ENCODE measurements around the gene GPR156. TPM values are rescaled to one million over a fixed set of nuclear protein-coding genes. Genes with fewer than 3 reads are reported as not detected.

Gene GPR156
- polyA plus RNA-seq, 1 of the 3 experiments (the other 2 are of a cell fraction): 0.31 TPM

- TF ChIP-seq EZH2phosphoT487 (IDR thresholded peaks at IDR 0.05; ENCODE audit: borderline replicate concordance, low read depth) (no peak), NFIC (IDR thresholded peaks at IDR 0.05; ENCODE audit: borderline replicate concordance) (no peak), RAD21 (IDR thresholded peaks at IDR 0.05; ENCODE audit: low read length) (no peak), USF2 (IDR thresholded peaks at IDR 0.05; ENCODE audit: borderline replicate concordance, low read depth, low read length) (no peak), JUND (IDR thresholded peaks at IDR 0.05) (no peak), RFX5 (IDR thresholded peaks at IDR 0.05; ENCODE audit: low read length) (no peak)
Observed at GRCh38 chr3:120148187-120148949, 136.7 kb downstream of the GPR156 start (continued).

GRCh38 chr3:120147072-120147871 lies 137.8 kb downstream of the GPR156 start:
- H3K9me3 ChIP-seq: no peaks in the 10 kb centered on the region
- no peaks in the 10 kb centered on the region for H3K27me3 ChIP-seq (ENCODE audit: insufficient read depth)
- no peak overlapping the region for H3K27ac ChIP-seq (ENCODE audit: low read depth in 2 of 2, low read length in 1 of 2)
- H3K79me2 ChIP-seq (ENCODE audit: insufficient read depth): no peaks in the 10 kb centered on the region
- H3K9me2 ChIP-seq: no peaks in the 10 kb centered on the region
- TF ChIP-seq NRF1 (IDR thresholded peaks at IDR 0.05; ENCODE audit: low read depth, low read length) (no peak), RFX5 (IDR thresholded peaks at IDR 0.05; ENCODE audit: low read length) (no peak), RAD21 (IDR thresholded peaks at IDR 0.05; ENCODE audit: low read length) (peak; percentile 40), REST (IDR thresholded peaks at IDR 0.05; ENCODE audit: low read depth, low read length) (no peak)
- TF ChIP-seq, protein P1, sequence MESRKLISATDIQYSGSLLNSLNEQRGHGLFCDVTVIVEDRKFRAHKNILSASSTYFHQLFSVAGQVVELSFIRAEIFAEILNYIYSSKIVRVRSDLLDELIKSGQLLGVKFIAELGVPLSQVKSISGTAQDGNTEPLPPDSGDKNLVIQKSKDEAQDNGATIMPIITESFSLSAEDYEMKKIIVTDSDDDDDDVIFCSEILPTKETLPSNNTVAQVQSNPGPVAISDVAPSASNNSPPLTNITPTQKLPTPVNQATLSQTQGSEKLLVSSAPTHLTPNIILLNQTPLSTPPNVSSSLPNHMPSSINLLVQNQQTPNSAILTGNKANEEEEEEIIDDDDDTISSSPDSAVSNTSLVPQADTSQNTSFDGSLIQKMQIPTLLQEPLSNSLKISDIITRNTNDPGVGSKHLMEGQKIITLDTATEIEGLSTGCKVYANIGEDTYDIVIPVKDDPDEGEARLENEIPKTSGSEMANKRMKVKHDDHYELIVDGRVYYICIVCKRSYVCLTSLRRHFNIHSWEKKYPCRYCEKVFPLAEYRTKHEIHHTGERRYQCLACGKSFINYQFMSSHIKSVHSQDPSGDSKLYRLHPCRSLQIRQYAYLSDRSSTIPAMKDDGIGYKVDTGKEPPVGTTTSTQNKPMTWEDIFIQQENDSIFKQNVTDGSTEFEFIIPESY (IDR thresholded peaks at IDR 0.05; ENCODE audit: borderline replicate concordance, low read depth): no peak
- TF ChIP-seq, protein P2, sequence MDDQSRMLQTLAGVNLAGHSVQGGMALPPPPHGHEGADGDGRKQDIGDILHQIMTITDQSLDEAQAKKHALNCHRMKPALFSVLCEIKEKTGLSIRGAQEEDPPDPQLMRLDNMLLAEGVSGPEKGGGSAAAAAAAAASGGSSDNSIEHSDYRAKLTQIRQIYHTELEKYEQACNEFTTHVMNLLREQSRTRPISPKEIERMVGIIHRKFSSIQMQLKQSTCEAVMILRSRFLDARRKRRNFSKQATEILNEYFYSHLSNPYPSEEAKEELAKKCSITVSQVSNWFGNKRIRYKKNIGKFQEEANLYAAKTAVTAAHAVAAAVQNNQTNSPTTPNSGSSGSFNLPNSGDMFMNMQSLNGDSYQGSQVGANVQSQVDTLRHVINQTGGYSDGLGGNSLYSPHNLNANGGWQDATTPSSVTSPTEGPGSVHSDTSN (IDR thresholded peaks at IDR 0.05): no peak
- no peak overlapping the region for H3K4me3 ChIP-seq (ENCODE audit: low read depth in 2 of 2, low read length in 1 of 2)
- H4K20me1 ChIP-seq (ENCODE audit: insufficient read depth): no peaks in the 10 kb centered on the region
- POLR2A ChIA-PET: no interaction called here
- no peaks in the 10 kb centered on the region for H3K36me3 ChIP-seq (replicated peaks in 1 of 2; ENCODE audit: control insufficient read depth in 1 of 2, insufficient read depth in 2 of 2, low read length in 1 of 2)
- H3K9ac ChIP-seq: no peak overlapping the region
- H3F3A ChIP-seq (replicated peaks; ENCODE audit: insufficient read depth): no peaks in the 10 kb centered on the region
- WGBS (ENCODE audit: low lambda C conversion rate): 81% methylated on average over 6 of the region's 6 CpGs
- H3K4me1 ChIP-seq (ENCODE audit: control insufficient read depth in 1 of 2, insufficient read depth in 2 of 2, low read depth in 1 of 2, low read length in 1 of 2): peaks cover 0 to 4% of the 10 kb centered on the region in 2 experiments; a peak in 1 of 4 replicates
- DNase-seq: no peak
- no peak overlapping the region for H2AFZ ChIP-seq (ENCODE audit: low read depth)
- CTCF ChIA-PET: no interaction called here
- H3K4me2 ChIP-seq: no peak overlapping the region
